ENCODE results near the gene PRKCZ. TPM values are rescaled to one million over a fixed set of nuclear protein-coding genes. Genes with fewer than 3 reads are reported as not detected.

The PRKCZ gene
- total RNA-seq, 3 donors from 2014 or later (not counting 1 experiment from before 2014, with no cell fraction given): 25.1 to 37.1 (median 30.5) TPM

- TF ChIP-seq CTCF (IDR thresholded peaks at IDR 0.05): no peak
- Histone ChIP-seq H3K27me3 (ENCODE audit: control insufficient read depth, insufficient read depth, low read length) (peaks cover 30% of the 10 kb centered on the region), H3K4me3 (ENCODE audit: low read length) (no peak overlapping the region), H3K9me3 (ENCODE audit: control insufficient read depth, insufficient read depth, low read length) (no peaks in the 10 kb centered on the region), H3K27ac (ENCODE audit: low read length) (no peak overlapping the region), H3K4me1 (ENCODE audit: control insufficient read depth, insufficient read depth, low read length) (peaks cover 4% of the 10 kb centered on the region), H3K36me3 (ENCODE audit: control insufficient read depth, insufficient read depth, low read length) (no peaks in the 10 kb centered on the region)
- H3K9me3 Mint-ChIP-seq: no peaks in the 10 kb centered on the region
- DNase-seq: peak in 1 of 2 donors; percentile 34
- no peaks in the 10 kb centered on the region for H3K36me3 Mint-ChIP-seq
- H3K4me1 Mint-ChIP-seq: peaks cover 0 to 5% of the 10 kb centered on the region in 2 donors
- peak in 2 of 3 donors; percentile 46 to 58 for ATAC-seq
- intact Hi-C loops (cut with micrococcal nuclease): no loop called here
- WGBS (ENCODE audit: insufficient coverage): 17% methylated on average over 61 of the region's 61 CpGs
- H3K4me3 Mint-ChIP-seq: no peak overlapping the region
- H3K27ac Mint-ChIP-seq: no peak overlapping the region
- H3K27me3 Mint-ChIP-seq (ENCODE audit: low read depth in 2 of 2): peaks cover 37 to 53% of the 10 kb centered on the region in 2 donors
Observed at GRCh38 chr1:2019571-2020309, 30.5 kb upstream of the PRKCZ start.

GRCh38 chr1:2020310-2020655, 29.9 kb upstream of the PRKCZ start:
- Histone ChIP-seq H3K27ac (ENCODE audit: low read length) (no peak overlapping the region), H3K27me3 (ENCODE audit: control insufficient read depth, insufficient read depth, low read length) (peaks cover 28% of the 10 kb centered on the region), H3K9me3 (ENCODE audit: control insufficient read depth, insufficient read depth, low read length) (no peaks in the 10 kb centered on the region), H3K4me1 (ENCODE audit: control insufficient read depth, insufficient read depth, low read length) (peaks cover 7% of the 10 kb centered on the region), H3K4me3 (ENCODE audit: low read length) (no peak overlapping the region), H3K36me3 (ENCODE audit: control insufficient read depth, insufficient read depth, low read length) (no peaks in the 10 kb centered on the region)
- Mint-ChIP-seq H3K4me1 (peaks cover 0 to 5% of the 10 kb centered on the region in 2 donors), H3K4me3 (no peak overlapping the region), H3K27ac (no peak overlapping the region), H3K36me3 (no peaks in the 10 kb centered on the region), H3K27me3 (ENCODE audit: low read depth in 2 of 2) (peaks cover 37 to 53% of the 10 kb centered on the region in 2 donors), H3K9me3 (no peaks in the 10 kb centered on the region)
- 90% methylated on average over 11 of the region's 11 CpGs for WGBS (ENCODE audit: insufficient coverage)
- TF ChIP-seq CTCF (IDR thresholded peaks at IDR 0.05): no peak
- DNase-seq: no peak
- intact Hi-C loops (cut with micrococcal nuclease): no loop called here
- no peak for ATAC-seq

- TF ChIP-seq CTCF (IDR thresholded peaks at IDR 0.05): no peak
- peaks cover 28% of the 10 kb centered on the region for H3K27me3 ChIP-seq (ENCODE audit: control insufficient read depth, insufficient read depth, low read length)
Observed at GRCh38 chr1:2021550-2021949, 28.7 kb upstream of the PRKCZ start.

More at GRCh38 chr1:2021550-2021949, 28.7 kb upstream of the PRKCZ start:
- Mint-ChIP-seq H3K4me1 (peaks cover 0 to 5% of the 10 kb centered on the region in 2 donors), H3K4me3 (no peak overlapping the region), H3K36me3 (no peaks in the 10 kb centered on the region), H3K27me3 (ENCODE audit: low read depth in 2 of 2) (peaks cover 28 to 43% of the 10 kb centered on the region in 2 donors), H3K27ac (no peak overlapping the region), H3K9me3 (no peaks in the 10 kb centered on the region)
- no peak overlapping the region for H3K27ac ChIP-seq (ENCODE audit: low read length)
- peaks cover 18% of the 10 kb centered on the region for H3K4me1 ChIP-seq (ENCODE audit: control insufficient read depth, insufficient read depth, low read length)
- no peak for DNase-seq
- H3K36me3 ChIP-seq (ENCODE audit: control insufficient read depth, insufficient read depth, low read length): no peaks in the 10 kb centered on the region
- no peak for ATAC-seq
- H3K4me3 ChIP-seq (ENCODE audit: low read length): no peak overlapping the region
- H3K9me3 ChIP-seq (ENCODE audit: control insufficient read depth, insufficient read depth, low read length): no peaks in the 10 kb centered on the region
- intact Hi-C loops (cut with micrococcal nuclease): no loop called here
- WGBS (ENCODE audit: insufficient coverage): 93% methylated on average over 25 of the region's 25 CpGs
